ENCODE data around the gene TREM1. TPM values are rescaled to one million over a fixed set of nuclear protein-coding genes. Genes with fewer than 3 reads are reported as not detected.

The TREM1 gene
- total RNA-seq, 2 experiments from 2014 or later = not detected

- ChIA-PET CTCF (no interaction called here), POLR2A (interaction anchor here (0.7 kb wide), 1 partner anchor 25 kb away, joined by 3 read pairs; no protein-coding TSS in a partner anchor)
- TF ChIP-seq CTCF (IDR thresholded peaks at IDR 0.05) = no peak
- peaks cover 18% of the 10 kb centered on the region for H3K9me3 Mint-ChIP-seq
- H3K36me3 Mint-ChIP-seq (ENCODE audit: low read depth) = no peaks in the 10 kb centered on the region
- H3K27me3 Mint-ChIP-seq = peaks cover 2% of the 10 kb centered on the region
- peaks cover 8% of the 10 kb centered on the region for H3K4me1 Mint-ChIP-seq (ENCODE audit: low read depth)
- intact Hi-C loops (cut with micrococcal nuclease) = no loop called here
- H3K4me3 Mint-ChIP-seq = no peak overlapping the region
- DNase-seq (no peak), ATAC-seq (no peak)
- H3K27ac Mint-ChIP-seq = no peak overlapping the region
Observed at GRCh38 chr6:41256383-41256782, 30.1 kb downstream of the TREM1 start.

GRCh38 chr6:41255638-41256246 lies 30.7 kb downstream of the TREM1 start:
- CTCF ChIA-PET = interaction anchor here (1.5 kb wide), 1 partner anchor 18 kb away, joined by 3 read pairs; no protein-coding TSS in a partner anchor
- POLR2A ChIA-PET = interaction anchor here (0.7 kb wide), 1 partner anchor 25 kb away, joined by 3 read pairs; no protein-coding TSS in a partner anchor

GRCh38 chr6:41255110-41255509 lies 31.4 kb downstream of the TREM1 start:
- peaks cover 8% of the 10 kb centered on the region for H3K4me1 Mint-ChIP-seq (ENCODE audit: low read depth)
- CTCF ChIA-PET = interaction anchor here (1.5 kb wide), 1 partner anchor 17 kb away, joined by 3 read pairs; no protein-coding TSS in a partner anchor

More at GRCh38 chr6:41255638-41256246, 30.7 kb downstream of the TREM1 start:
- Mint-ChIP-seq H3K27ac (no peak overlapping the region), H3K4me3 (no peak overlapping the region), H3K4me1 (ENCODE audit: low read depth) (peaks cover 8% of the 10 kb centered on the region), H3K27me3 (peaks cover 2% of the 10 kb centered on the region), H3K9me3 (peaks cover 14% of the 10 kb centered on the region), H3K36me3 (ENCODE audit: low read depth) (no peaks in the 10 kb centered on the region)
- intact Hi-C loops (cut with micrococcal nuclease) = no loop called here
- no peak for ATAC-seq
- DNase-seq = no peak
- no peak for TF ChIP-seq CTCF (IDR thresholded peaks at IDR 0.05)

GRCh38 chr6:41252401-41253169 lies 33.9 kb downstream of the TREM1 start:
- TF ChIP-seq CTCF (IDR thresholded peaks at IDR 0.05) = no peak
- intact Hi-C loops (cut with micrococcal nuclease) = no loop called here
- H3K9me3 Mint-ChIP-seq = no peaks in the 10 kb centered on the region
- CTCF ChIA-PET = interaction anchor here (1.0 kb wide), 1 partner anchor 32 kb away, joined by 3 read pairs; no protein-coding TSS in a partner anchor
- no peak overlapping the region for H3K4me3 Mint-ChIP-seq
- H3K27me3 Mint-ChIP-seq = no peaks in the 10 kb centered on the region
- ATAC-seq (no peak), DNase-seq (no peak)
- H3K4me1 Mint-ChIP-seq (ENCODE audit: low read depth) = peaks cover 18% of the 10 kb centered on the region
- POLR2A ChIA-PET = no interaction called here
- no peak overlapping the region for H3K27ac Mint-ChIP-seq
- no peaks in the 10 kb centered on the region for H3K36me3 Mint-ChIP-seq (ENCODE audit: low read depth)

More at GRCh38 chr6:41255110-41255509, 31.4 kb downstream of the TREM1 start:
- no peak for ATAC-seq
- no peak for DNase-seq
- H3K4me3 Mint-ChIP-seq = no peak overlapping the region
- no peak for TF ChIP-seq CTCF (IDR thresholded peaks at IDR 0.05)
- POLR2A ChIA-PET = interaction anchor here (0.6 kb wide), 1 partner anchor 490 kb away, joined by 3 read pairs; no protein-coding TSS in a partner anchor
- no peak overlapping the region for H3K27ac Mint-ChIP-seq
- no peaks in the 10 kb centered on the region for H3K36me3 Mint-ChIP-seq (ENCODE audit: low read depth)
- H3K9me3 Mint-ChIP-seq = peaks cover 8% of the 10 kb centered on the region
- peaks cover 1% of the 10 kb centered on the region for H3K27me3 Mint-ChIP-seq
- intact Hi-C loops (cut with micrococcal nuclease) = no loop called here

All from activated CD8-positive, alpha-beta T cell treated with anti-CD3 and anti-CD28 coated beads for 36 hours (primary cell).